NCI-H510A (cell line): ENCODE results near the gene PSMA7.
A peak's percentile ranks its signal among the peaks of the same experiment; 100 is the strongest.

Experiments used
- DNase-seq: peaks from one replicate; lab custom pipeline; 2025; lab: John Stamatoyannopoulos, UW

Gene PSMA7

GRCh38 chr20:62171245-62171644 is 28.1 kb upstream of the PSMA7 start:
- DNase-seq, result no peak

GRCh38 chr20:62170536-62170935 is 27.3 kb upstream of the PSMA7 start:
- DNase-seq, result no peak

GRCh38 chr20:62168890-62169435 is 25.8 kb upstream of the PSMA7 start:
- DNase-seq, result no peak

- DNase-seq, result no peak
Measured at GRCh38 chr20:62168061-62168460, 24.9 kb upstream of the PSMA7 start.

GRCh38 chr20:62167474-62167873 is 24.3 kb upstream of the PSMA7 start:
- DNase-seq, result no peak

GRCh38 chr20:62165762-62166399 is 22.7 kb upstream of the PSMA7 start:
- DNase-seq, result no peak

- no peak for DNase-seq
Measured at GRCh38 chr20:62164879-62165761, 21.9 kb upstream of the PSMA7 start.

- no peak for DNase-seq
Measured at GRCh38 chr20:62163986-62164762, 21.0 kb upstream of the PSMA7 start.

GRCh38 chr20:62163485-62163865 is 20.3 kb upstream of the PSMA7 start:
- DNase-seq, result no peak

GRCh38 chr20:62162765-62163484 is 19.7 kb upstream of the PSMA7 start:
- no peak for DNase-seq

- no peak for DNase-seq
Measured at GRCh38 chr20:62161347-62161746, 18.2 kb upstream of the PSMA7 start.

- DNase-seq, result no peak
Measured at GRCh38 chr20:62160876-62161275, 17.7 kb upstream of the PSMA7 start.

- DNase-seq, result no peak
Measured at GRCh38 chr20:62160253-62160652, 17.1 kb upstream of the PSMA7 start.

- DNase-seq, result no peak
Measured at GRCh38 chr20:62159839-62160238, 16.6 kb upstream of the PSMA7 start.

GRCh38 chr20:62159052-62159451 is 15.9 kb upstream of the PSMA7 start:
- DNase-seq, result no peak

GRCh38 chr20:62158541-62158940 is 15.3 kb upstream of the PSMA7 start:
- no peak for DNase-seq

GRCh38 chr20:62158088-62158400 is 14.8 kb upstream of the PSMA7 start:
- no peak for DNase-seq

- DNase-seq, result no peak
Measured at GRCh38 chr20:62157387-62158087, 14.3 kb upstream of the PSMA7 start.

GRCh38 chr20:62156592-62157386 is 13.6 kb upstream of the PSMA7 start:
- DNase-seq, result peak; percentile 45

- DNase-seq, result no peak
Measured at GRCh38 chr20:62156254-62156556, 13.0 kb upstream of the PSMA7 start.
